Coronary artery (tissue), 2 donors: Measurements from ENCODE around the gene TSPOAP1.

Source experiments
- DNase-seq: peaks from one replicate; pipeline ENCODE4 v3.0.0-alpha.2; 2017; ENCODE audit warnings: low spot score
- H3K27ac ChIP-seq, 2 donors: fragments of 200-600 bp; sonication (generic); one replicate each; pipeline ENCODE4 v1.5.1; 2016 to 2019
- H3K4me3 ChIP-seq: fragments of 200-600 bp; sonication (generic); 2 replicates; pipeline ENCODE4 v1.5.1; 2016; ENCODE audit warnings: mild to moderate bottlenecking, moderate library complexity
- CTCF ChIP-seq: fragments of 200-600 bp; sonication (generic); IDR thresholded peaks from one replicate; pipeline ENCODE4 v1.5.1; 2019; ENCODE audit warnings: antibody characterized with exemption

Gene TSPOAP1

GRCh38 chr17:58373923-58374322, 45.3 kb upstream of the TSPOAP1 start:
- DNase-seq: no peak
- Histone ChIP-seq H3K4me3 (no peak overlapping the region), H3K27ac (no peak overlapping the region)
- TF ChIP-seq CTCF: no peak

- DNase-seq: no peak
- TF ChIP-seq CTCF: no peak
- no peak overlapping the region for H3K27ac ChIP-seq
- H3K4me3 ChIP-seq: no peak overlapping the region
Observed at GRCh38 chr17:58373003-58373402, 44.4 kb upstream of the TSPOAP1 start.

- H3K27ac ChIP-seq: no peak overlapping the region
- no peak for DNase-seq
- TF ChIP-seq CTCF: no peak
- no peak overlapping the region for H3K4me3 ChIP-seq
Observed at GRCh38 chr17:58371300-58371950, 42.8 kb upstream of the TSPOAP1 start.

- Histone ChIP-seq H3K4me3 (no peak overlapping the region), H3K27ac (no peak overlapping the region)
- no peak for TF ChIP-seq CTCF
- DNase-seq: no peak
Observed at GRCh38 chr17:58370716-58371115, 42.1 kb upstream of the TSPOAP1 start.

GRCh38 chr17:58370309-58370708, 41.7 kb upstream of the TSPOAP1 start:
- H3K4me3 ChIP-seq: no peak overlapping the region
- no peak overlapping the region for H3K27ac ChIP-seq
- TF ChIP-seq CTCF: no peak

GRCh38 chr17:58369214-58370031, 40.8 kb upstream of the TSPOAP1 start:
- Histone ChIP-seq H3K4me3 (no peak overlapping the region), H3K27ac (no peak overlapping the region)
- no peak for TF ChIP-seq CTCF
- DNase-seq: no peak

More at GRCh38 chr17:58370309-58370708, 41.7 kb upstream of the TSPOAP1 start:
- no peak for DNase-seq

GRCh38 chr17:58368860-58369213, 40.2 kb upstream of the TSPOAP1 start:
- no peak for TF ChIP-seq CTCF
- no peak overlapping the region for H3K27ac ChIP-seq
- no peak for DNase-seq
- no peak overlapping the region for H3K4me3 ChIP-seq
